ENCODE measurements around the gene LRRC28. TPM values are rescaled to one million over a fixed set of nuclear protein-coding genes. Genes with fewer than 3 reads are reported as not detected.

LRRC28 gene
- total and polyA plus RNA-seq, 9 donors = 11.3 to 39.7 (median 19.6) TPM

- intact Hi-C loops (cut with DNase I) = no loop called here
- Histone ChIP-seq H3K4me1 (ENCODE audit: insufficient read depth) (no peaks in the 10 kb centered on the region), H3K27ac (no peak overlapping the region), H3K4me3 (no peak overlapping the region), H3K9me3 (no peaks in the 10 kb centered on the region), H3K27me3 (no peaks in the 10 kb centered on the region), H3K36me3 (no peaks in the 10 kb centered on the region)
- 92 to 99% (median 97%) methylated on average over 1 of the region's 1 CpG for WGBS, 3 donors
- TF ChIP-seq EP300 (IDR thresholded peaks at IDR 0.05) = no peak
- TF ChIP-seq POLR2A (IDR thresholded peaks at IDR 0.05) = no peak
- no peak for DNase-seq
Measured at GRCh38 chr15:99324700-99325099, 73.4 kb downstream of the LRRC28 start.

- intact Hi-C loops (cut with DNase I) = no loop called here
- 97 to 100% (median 97%) methylated on average over 1 of the region's 1 CpG for WGBS, 3 donors
- Histone ChIP-seq H3K9me3 (no peaks in the 10 kb centered on the region), H3K4me1 (ENCODE audit: insufficient read depth) (no peaks in the 10 kb centered on the region), H3K36me3 (no peaks in the 10 kb centered on the region), H3K27me3 (no peaks in the 10 kb centered on the region), H3K4me3 (no peak overlapping the region), H3K27ac (no peak overlapping the region)
- TF ChIP-seq CTCF (IDR thresholded peaks at IDR 0.05) (no peak), EP300 (IDR thresholded peaks at IDR 0.05) (no peak), POLR2A (IDR thresholded peaks at IDR 0.05) (no peak)
- no peak for DNase-seq
Measured at GRCh38 chr15:99326235-99326634, 75.0 kb downstream of the LRRC28 start.

GRCh38 chr15:99328106-99329072 is 77.1 kb downstream of the LRRC28 start:
- no peaks in the 10 kb centered on the region for H3K27me3 ChIP-seq
- no peaks in the 10 kb centered on the region for H3K9me3 ChIP-seq
- H3K27ac ChIP-seq = no peak overlapping the region
- WGBS, 3 donors = 92 to 94% (median 92%) methylated on average over 7 of the region's 7 CpGs
- no peaks in the 10 kb centered on the region for H3K36me3 ChIP-seq
- TF ChIP-seq CTCF (IDR thresholded peaks at IDR 0.05) (no peak), POLR2A (IDR thresholded peaks at IDR 0.05) (no peak), EP300 (IDR thresholded peaks at IDR 0.05) (no peak)
- no peak for DNase-seq
- no peak overlapping the region for H3K4me3 ChIP-seq
- H3K4me1 ChIP-seq (ENCODE audit: insufficient read depth) = no peaks in the 10 kb centered on the region
- intact Hi-C loops (cut with DNase I) = no loop called here

GRCh38 chr15:99331381-99331780 is 80.1 kb downstream of the LRRC28 start:
- no peaks in the 10 kb centered on the region for H3K36me3 ChIP-seq
- intact Hi-C loops (cut with DNase I) = no loop called here
- DNase-seq = no peak
- H3K9me3 ChIP-seq = no peaks in the 10 kb centered on the region
- no peak overlapping the region for H3K4me3 ChIP-seq
- H3K27me3 ChIP-seq = no peaks in the 10 kb centered on the region
- H3K27ac ChIP-seq = no peak overlapping the region
- H3K4me1 ChIP-seq (ENCODE audit: insufficient read depth) = no peaks in the 10 kb centered on the region
- no peak for TF ChIP-seq CTCF (IDR thresholded peaks at IDR 0.05)
- TF ChIP-seq POLR2A (IDR thresholded peaks at IDR 0.05) = no peak
- no peak for TF ChIP-seq EP300 (IDR thresholded peaks at IDR 0.05)
- 93 to 96% (median 96%) methylated on average over 2 of the region's 2 CpGs for WGBS, 3 donors

- no peak for DNase-seq
- no peaks in the 10 kb centered on the region for H3K27me3 ChIP-seq
- intact Hi-C loops (cut with DNase I) = no loop called here
- TF ChIP-seq EP300 (IDR thresholded peaks at IDR 0.05) (no peak), POLR2A (IDR thresholded peaks at IDR 0.05) (no peak), CTCF (IDR thresholded peaks at IDR 0.05) (no peak)
- H3K4me1 ChIP-seq (ENCODE audit: insufficient read depth) = peaks cover 2% of the 10 kb centered on the region
- H3K27ac ChIP-seq = no peak overlapping the region
- H3K9me3 ChIP-seq = no peaks in the 10 kb centered on the region
- H3K36me3 ChIP-seq = no peaks in the 10 kb centered on the region
- H3K4me3 ChIP-seq = no peak overlapping the region
Measured at GRCh38 chr15:99333413-99333812, 82.1 kb downstream of the LRRC28 start.

Data from ovary (tissue), 9 donors.